Mesenchymal stem cell (in vitro differentiated cells and primary cell): ENCODE data around the gene SLC4A7.

Experiments
- DNase-seq: peaks from one replicate; pipeline ENCODE4 v3.0.0-alpha.2; 2013
- H2AFZ ChIP-seq: one replicate; pipeline ENCODE4 v1.6.1; 2013; ENCODE audit warnings: low read depth, mild to moderate bottlenecking, control low read depth, inconsistent platforms, low read length, moderate library complexity
- H2AK5ac ChIP-seq: 2 replicates; pipeline ENCODE4 v1.6.1; 2013; ENCODE audit warnings: low read length, moderate library complexity, mild to moderate bottlenecking, inconsistent platforms; ENCODE audit not compliant: severe bottlenecking
- H2BK120ac ChIP-seq: one replicate; pipeline ENCODE4 v1.6.1; 2013; ENCODE audit warnings: low read depth, mild to moderate bottlenecking, inconsistent platforms, low read length, moderate library complexity
- H2BK12ac ChIP-seq, 2 experiments: one replicate each; pipeline ENCODE4 v1.6.1; 2013; ENCODE audit warnings: inconsistent platforms in 2 of 2, low read length in 2 of 2, mild to moderate bottlenecking in 2 of 2, moderate library complexity in 2 of 2, control low read depth in 1 of 2
- H2BK15ac ChIP-seq: one replicate; pipeline ENCODE4 v1.6.1; 2013; ENCODE audit warnings: mild to moderate bottlenecking, low read depth, inconsistent platforms; ENCODE audit not compliant: poor library complexity, severe bottlenecking
- H2BK5ac ChIP-seq: 2 replicates; pipeline ENCODE4 v1.6.1; 2013; ENCODE audit warnings: low read depth, mild to moderate bottlenecking, low read length, control low read depth, inconsistent platforms; ENCODE audit not compliant: poor library complexity, severe bottlenecking
- H3K14ac ChIP-seq, 2 experiments: one replicate each; pipeline ENCODE4 v1.6.1; 2013; ENCODE audit warnings: inconsistent platforms in 2 of 2, low read length in 2 of 2, control low read depth in 1 of 2, mild to moderate bottlenecking in 1 of 2, moderate library complexity in 1 of 2
- H3K18ac ChIP-seq, 2 experiments: one replicate each; pipeline ENCODE4 v1.6.1; 2013; ENCODE audit warnings: inconsistent platforms in 2 of 2, low read length in 2 of 2, control low read depth in 1 of 2, low read depth in 1 of 2, mild to moderate bottlenecking in 1 of 2
- H3K23ac ChIP-seq, 2 experiments: one replicate each; pipeline ENCODE4 v1.6.1; 2013; ENCODE audit warnings: inconsistent platforms in 2 of 2, low read length in 2 of 2, mild to moderate bottlenecking in 2 of 2, moderate library complexity in 2 of 2, control low read depth in 1 of 2
- H3K27ac ChIP-seq: 2 replicates; pipeline ENCODE4 v1.5.1; 2013; ENCODE audit warnings: mild to moderate bottlenecking, moderate library complexity, low read length, control low read depth, inconsistent platforms; ENCODE audit not compliant: poor library complexity, severe bottlenecking
- H3K27me3 ChIP-seq, 2 experiments: 2 replicates each; pipeline versions ENCODE4 v1.6.1 to v1.7.0; 2013; ENCODE audit warnings: low read length in 2 of 2, mild to moderate bottlenecking in 2 of 2, moderate library complexity in 2 of 2, control low read depth in 1 of 2, inconsistent platforms in 1 of 2; ENCODE audit not compliant: control insufficient read depth in 1 of 2, insufficient read depth in 1 of 2
- H3K36me3 ChIP-seq, 2 experiments: 2 replicates each; pipeline versions ENCODE4 v1.6.1 to v1.7.0; 2013; ENCODE audit warnings: low read length in 2 of 2, control low read depth in 1 of 2, inconsistent platforms in 1 of 2, low read depth in 1 of 2, mild to moderate bottlenecking in 1 of 2; ENCODE audit not compliant: insufficient read depth in 2 of 2, control insufficient read depth in 1 of 2
- H3K4ac ChIP-seq, 2 experiments: one replicate each; pipeline ENCODE4 v1.6.1; 2013; ENCODE audit warnings: inconsistent platforms in 2 of 2, low read length in 2 of 2, mild to moderate bottlenecking in 2 of 2, moderate library complexity in 2 of 2, control low read depth in 1 of 2, low read depth in 1 of 2
- H3K4me1 ChIP-seq: 2 replicates; pipeline ENCODE4 v1.6.1; 2013; ENCODE audit warnings: low read depth, low read length, control low read depth; ENCODE audit not compliant: control insufficient read depth, insufficient read depth
- H3K4me2 ChIP-seq: 2 replicates; pipeline ENCODE4 v1.6.1; 2013; ENCODE audit warnings: low read length, mild to moderate bottlenecking, inconsistent platforms; ENCODE audit not compliant: poor library complexity, severe bottlenecking
- H3K4me3 ChIP-seq, 2 experiments: 2 replicates each; pipeline versions ENCODE4 v1.5.1 to v1.7.0; 2013; ENCODE audit warnings: low read length in 2 of 2, mild to moderate bottlenecking in 2 of 2, control low read depth in 1 of 2, low read depth in 1 of 2; ENCODE audit not compliant: insufficient read depth in 1 of 2
- H3K79me1 ChIP-seq: replicated peaks from 2 replicates; pipeline ENCODE4 v1.6.1; 2013; ENCODE audit warnings: mild to moderate bottlenecking, control low read depth, low read length, inconsistent platforms; ENCODE audit not compliant: poor library complexity, severe bottlenecking
- H3K9ac ChIP-seq: 2 replicates; pipeline ENCODE4 v1.7.0; 2013; ENCODE audit warnings: mild to moderate bottlenecking, low read length, moderate library complexity
- H3K9me3 ChIP-seq: 2 replicates; pipeline ENCODE4 v1.7.0; 2013; ENCODE audit warnings: mild to moderate bottlenecking, low read length; ENCODE audit not compliant: control insufficient read depth
- H4K8ac ChIP-seq: one replicate; pipeline ENCODE4 v1.6.1; 2013; ENCODE audit warnings: inconsistent platforms, mild to moderate bottlenecking, low read length, moderate library complexity
- H4K91ac ChIP-seq: one replicate; pipeline ENCODE4 v1.6.1; 2013; ENCODE audit warnings: mild to moderate bottlenecking, low read length, inconsistent platforms
- WGBS: methylation state at CpG from one replicate; pipeline ENCODE4 v1.1.7; 2013; ENCODE audit warnings: mixed read lengths; 5-methylcytosine and 5-hydroxymethylcytosine counted together

SLC4A7 gene

GRCh38 chr3:27345493-27345892, 138.7 kb downstream of the SLC4A7 start:
- H3K14ac ChIP-seq: no peak overlapping the region
- WGBS: 93% methylated on average over 4 of the region's 5 CpGs
- H3K4me2 ChIP-seq: no peak overlapping the region
- H3K4me3 ChIP-seq: no peak overlapping the region
- no peak overlapping the region for H2AFZ ChIP-seq
- H3K4me1 ChIP-seq: no peaks in the 10 kb centered on the region
- no peak overlapping the region for H4K91ac ChIP-seq
- H2BK120ac ChIP-seq: no peak overlapping the region
- H2BK15ac ChIP-seq: no peak overlapping the region
- no peak overlapping the region for H3K18ac ChIP-seq
- no peaks in the 10 kb centered on the region for H3K79me1 ChIP-seq
- H2BK12ac ChIP-seq: no peak overlapping the region
- no peak overlapping the region for H4K8ac ChIP-seq
- peaks cover 0 to 97% of the 10 kb centered on the region in 2 experiments for H3K36me3 ChIP-seq
- no peak overlapping the region for H3K23ac ChIP-seq
- H3K9ac ChIP-seq: no peak overlapping the region
- no peak for DNase-seq
- no peak overlapping the region for H3K27ac ChIP-seq
- H3K9me3 ChIP-seq: no peaks in the 10 kb centered on the region
- H3K27me3 ChIP-seq: no peaks in the 10 kb centered on the region
- H2BK5ac ChIP-seq: no peak overlapping the region
- H3K4ac ChIP-seq: no peak overlapping the region
- H2AK5ac ChIP-seq: no peak overlapping the region

GRCh38 chr3:27345045-27345444, 139.1 kb downstream of the SLC4A7 start:
- Histone ChIP-seq H3K9me3 (no peaks in the 10 kb centered on the region), H4K8ac (no peak overlapping the region), H3K27me3 (no peaks in the 10 kb centered on the region), H2AK5ac (no peak overlapping the region), H2AFZ (no peak overlapping the region), H3K4ac (no peak overlapping the region), H2BK120ac (no peak overlapping the region), H3K27ac (no peak overlapping the region), H2BK12ac (no peak overlapping the region), H3K4me3 (no peak overlapping the region), H3K4me1 (no peaks in the 10 kb centered on the region), H2BK5ac (no peak overlapping the region), H3K79me1 (no peaks in the 10 kb centered on the region), H3K9ac (no peak overlapping the region), H3K36me3 (peaks cover 0 to 96% of the 10 kb centered on the region in 2 experiments), H3K18ac (no peak overlapping the region), H3K23ac (no peak overlapping the region), H3K14ac (no peak overlapping the region), H4K91ac (no peak overlapping the region), H3K4me2 (no peak overlapping the region), H2BK15ac (no peak overlapping the region)
- DNase-seq: no peak
- WGBS: 100% methylated on average over 1 of the region's 2 CpGs

GRCh38 chr3:27344192-27344591, 140.0 kb downstream of the SLC4A7 start:
- no CpG with 5 or more reads among the region's 3 CpGs for WGBS
- H3K4me1 ChIP-seq: no peaks in the 10 kb centered on the region
- no peak overlapping the region for H4K8ac ChIP-seq
- H2AFZ ChIP-seq: no peak overlapping the region
- no peak overlapping the region for H3K27ac ChIP-seq
- H2AK5ac ChIP-seq: no peak overlapping the region
- no peak overlapping the region for H3K9ac ChIP-seq
- no peak overlapping the region for H3K4me2 ChIP-seq
- no peak for DNase-seq
- H3K79me1 ChIP-seq: no peaks in the 10 kb centered on the region
- H3K9me3 ChIP-seq: no peaks in the 10 kb centered on the region
- H3K4ac ChIP-seq: no peak overlapping the region
- no peak overlapping the region for H4K91ac ChIP-seq
- H2BK5ac ChIP-seq: no peak overlapping the region
- H3K23ac ChIP-seq: no peak overlapping the region
- no peaks in the 10 kb centered on the region for H3K27me3 ChIP-seq
- no peak overlapping the region for H2BK120ac ChIP-seq
- H3K4me3 ChIP-seq: no peak overlapping the region
- no peak overlapping the region for H2BK12ac ChIP-seq
- H3K14ac ChIP-seq: no peak overlapping the region
- H3K36me3 ChIP-seq: peaks cover 0 to 91% of the 10 kb centered on the region in 2 experiments
- H3K18ac ChIP-seq: no peak overlapping the region
- no peak overlapping the region for H2BK15ac ChIP-seq

GRCh38 chr3:27342267-27342666, 141.9 kb downstream of the SLC4A7 start:
- H3K9me3 ChIP-seq: no peaks in the 10 kb centered on the region
- no peak overlapping the region for H3K18ac ChIP-seq
- H3K9ac ChIP-seq: no peak overlapping the region
- H3K4me2 ChIP-seq: no peak overlapping the region
- no peak overlapping the region for H3K14ac ChIP-seq
- no peak overlapping the region for H2BK15ac ChIP-seq
- peaks cover 0 to 89% of the 10 kb centered on the region in 2 experiments for H3K36me3 ChIP-seq
- DNase-seq: no peak
- no peak overlapping the region for H4K91ac ChIP-seq
- H2AK5ac ChIP-seq: no peak overlapping the region
- H2AFZ ChIP-seq: no peak overlapping the region
- no peak overlapping the region for H2BK12ac ChIP-seq
- no peaks in the 10 kb centered on the region for H3K4me1 ChIP-seq
- H3K4ac ChIP-seq: no peak overlapping the region
- WGBS: 90% methylated on average over 1 of the region's 1 CpG
- H2BK120ac ChIP-seq: no peak overlapping the region
- H3K23ac ChIP-seq: no peak overlapping the region
- H4K8ac ChIP-seq: no peak overlapping the region
- H3K27ac ChIP-seq: no peak overlapping the region
- H3K27me3 ChIP-seq: no peaks in the 10 kb centered on the region
- no peak overlapping the region for H2BK5ac ChIP-seq
- H3K79me1 ChIP-seq: no peaks in the 10 kb centered on the region
- H3K4me3 ChIP-seq: no peak overlapping the region
